GM18873 (cell line): Measurements from ENCODE around the gene P2RX1.
"Not testable (repeated sequence)": the region's sequence is repeated elsewhere in the genome, so short reads cannot be mapped to it uniquely, and the experiment has no call there.

Experiments
- ATAC-seq: cut with Tn5 transposase; IDR thresholded peaks from one replicate; pipeline ENCODE4 v1.9.1; 2021; ENCODE audit warnings: mild to moderate bottlenecking, moderate library complexity, moderate number of reproducible peaks; ENCODE audit not compliant: unreplicated experiment, low FRiP score

Gene P2RX1

GRCh38 chr17:3952186-3952585 lies 35.9 kb upstream of the P2RX1 start:
- ATAC-seq, result no peak

- no peak for ATAC-seq
Measured at GRCh38 chr17:3951420-3951819, 35.2 kb upstream of the P2RX1 start.

GRCh38 chr17:3951003-3951402 lies 34.7 kb upstream of the P2RX1 start:
- ATAC-seq, result no peak

DNA sequence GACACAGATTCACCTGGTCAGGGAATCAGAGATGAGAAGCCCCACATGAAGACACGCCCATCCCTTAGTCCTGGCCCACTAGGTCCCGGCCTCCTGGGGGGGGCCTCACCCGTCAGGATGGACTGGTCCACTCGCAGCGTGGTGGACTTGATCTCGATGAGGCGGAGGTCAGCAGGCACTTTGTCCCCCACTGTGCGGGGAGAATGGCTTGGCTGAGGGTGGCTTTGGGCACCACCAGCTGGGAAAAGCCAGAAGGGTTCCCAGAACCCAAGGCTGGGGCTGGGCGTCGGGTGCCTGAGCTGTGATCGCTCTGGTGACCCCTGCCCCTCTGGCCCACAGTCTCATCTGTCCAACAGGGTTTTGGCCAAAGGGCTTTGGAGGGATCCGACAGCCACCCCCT lies 34.3 kb upstream of the P2RX1 start:
- no peak for ATAC-seq

DNA sequence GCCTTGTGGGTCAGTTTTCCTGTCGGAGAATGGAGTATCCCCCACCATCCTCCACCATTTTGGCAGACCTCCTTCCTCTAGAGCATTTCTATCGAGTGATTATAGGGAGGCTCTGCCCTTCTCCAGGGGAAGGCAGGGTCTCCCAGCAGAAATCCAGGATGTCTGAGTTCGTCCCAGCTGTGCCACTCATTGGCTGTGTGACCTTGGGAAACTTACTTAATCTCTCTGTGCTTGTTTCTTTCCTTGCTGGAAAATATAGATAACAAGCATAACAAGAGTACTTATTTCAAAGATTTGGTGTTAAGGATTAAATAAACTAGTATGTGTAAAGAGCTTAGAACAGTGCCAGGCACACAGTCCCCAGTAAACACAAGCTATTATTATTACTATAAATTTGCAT lies 33.2 kb upstream of the P2RX1 start:
- no peak for ATAC-seq

GRCh38 chr17:3948551-3948950 lies 32.3 kb upstream of the P2RX1 start:
- not testable (repeated sequence) for ATAC-seq

- no peak for ATAC-seq
Measured at GRCh38 chr17:3947318-3947810, 31.1 kb upstream of the P2RX1 start.

DNA sequence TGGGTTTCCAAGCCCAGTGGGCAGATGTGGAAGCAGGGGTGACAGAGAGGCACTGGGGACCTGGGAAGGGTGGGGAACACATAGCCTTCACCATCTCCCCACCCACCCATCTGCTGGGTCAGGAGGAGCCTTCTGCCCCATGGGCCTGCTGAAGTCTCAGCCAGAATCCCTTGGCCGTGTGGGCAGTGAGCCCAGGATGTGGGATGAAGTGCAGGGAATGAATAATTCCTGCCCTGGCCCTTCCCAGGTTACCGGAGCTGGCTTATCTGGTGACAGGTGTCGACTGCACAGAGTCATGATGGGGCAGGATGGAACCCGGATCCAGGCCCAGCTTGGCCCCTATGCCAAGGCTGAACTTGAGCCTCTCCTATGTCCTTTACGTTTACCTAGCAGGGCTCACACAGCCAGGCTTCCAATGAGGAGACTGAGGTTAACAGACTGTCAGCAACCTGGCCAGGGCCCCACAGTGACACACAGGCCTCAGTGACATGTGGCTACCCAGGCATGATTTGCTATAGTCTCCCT lies 30.5 kb upstream of the P2RX1 start:
- ATAC-seq, result no peak

- ATAC-seq, result no peak
Measured at GRCh38 chr17:3944485-3945388, 28.5 kb upstream of the P2RX1 start.

- ATAC-seq, result no peak
Measured at GRCh38 chr17:3943240-3943891, 27.1 kb upstream of the P2RX1 start.

- ATAC-seq, result no peak
Measured at GRCh38 chr17:3940965-3941698, 24.9 kb upstream of the P2RX1 start.

GRCh38 chr17:3937359-3937758 lies 21.1 kb upstream of the P2RX1 start:
- ATAC-seq, result no peak

GRCh38 chr17:3935825-3936355 lies 19.6 kb upstream of the P2RX1 start:
- no peak for ATAC-seq

- ATAC-seq, result no peak
Measured at GRCh38 chr17:3935140-3935542, 18.9 kb upstream of the P2RX1 start.

DNA sequence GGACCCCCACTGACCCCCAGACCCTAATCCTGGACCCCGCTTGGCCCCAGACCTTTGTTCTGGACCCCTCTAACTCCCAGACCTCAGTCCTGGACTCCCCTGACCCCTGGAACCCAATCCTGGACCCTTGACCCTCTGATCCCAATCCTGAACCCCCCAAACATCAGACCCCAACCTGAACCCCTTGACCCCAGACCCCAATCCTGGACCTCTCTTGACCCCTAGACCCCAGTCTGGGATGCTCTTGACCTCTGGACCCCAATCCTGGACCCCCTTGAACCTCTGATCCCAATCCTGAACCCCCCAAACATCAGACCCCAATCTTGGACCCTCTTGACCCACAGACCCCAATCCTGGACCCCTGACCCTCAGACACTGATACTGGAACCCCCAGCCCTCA lies 13.5 kb upstream of the P2RX1 start:
- no peak for ATAC-seq

DNA sequence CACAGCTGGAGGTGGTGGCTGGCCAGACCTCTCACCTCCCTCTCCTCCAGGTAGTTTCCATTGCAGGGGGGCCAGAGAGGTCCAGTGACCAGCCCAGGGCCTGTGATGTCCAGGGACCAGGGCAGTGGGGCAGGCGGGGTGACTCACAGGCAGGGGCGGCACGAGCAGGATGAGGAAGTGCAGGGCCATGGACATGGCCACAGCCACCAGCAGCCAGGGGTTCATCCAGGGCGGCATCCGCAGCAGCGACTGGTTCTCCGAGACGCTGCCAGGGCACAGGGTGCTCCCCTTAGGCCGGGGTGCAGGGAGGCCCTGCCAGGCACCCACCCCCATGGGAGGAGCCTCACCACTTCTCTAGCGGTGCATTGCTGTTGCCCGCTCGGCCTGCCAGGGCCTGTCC lies 12.9 kb upstream of the P2RX1 start:
- no peak for ATAC-seq

DNA sequence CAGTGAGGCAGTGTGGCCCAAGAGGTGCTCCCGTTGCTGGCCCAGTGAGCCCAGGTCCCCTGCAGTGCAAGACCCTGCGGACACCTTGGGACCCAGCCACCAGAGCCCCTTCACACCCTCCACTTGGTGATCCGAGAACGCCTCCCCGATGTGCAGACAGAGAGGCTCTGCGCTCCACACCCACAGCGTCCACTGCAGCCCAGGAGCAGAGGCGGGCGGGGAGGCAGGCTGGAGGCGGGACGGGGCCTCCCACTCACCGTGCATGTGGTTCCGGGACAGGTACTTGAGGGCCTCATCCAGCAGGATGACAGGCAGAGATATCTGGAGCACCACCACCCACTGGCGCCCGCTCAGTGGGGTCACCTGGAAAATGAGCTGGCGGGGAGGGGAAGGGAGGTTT lies 12.1 kb upstream of the P2RX1 start:
- no peak for ATAC-seq

DNA sequence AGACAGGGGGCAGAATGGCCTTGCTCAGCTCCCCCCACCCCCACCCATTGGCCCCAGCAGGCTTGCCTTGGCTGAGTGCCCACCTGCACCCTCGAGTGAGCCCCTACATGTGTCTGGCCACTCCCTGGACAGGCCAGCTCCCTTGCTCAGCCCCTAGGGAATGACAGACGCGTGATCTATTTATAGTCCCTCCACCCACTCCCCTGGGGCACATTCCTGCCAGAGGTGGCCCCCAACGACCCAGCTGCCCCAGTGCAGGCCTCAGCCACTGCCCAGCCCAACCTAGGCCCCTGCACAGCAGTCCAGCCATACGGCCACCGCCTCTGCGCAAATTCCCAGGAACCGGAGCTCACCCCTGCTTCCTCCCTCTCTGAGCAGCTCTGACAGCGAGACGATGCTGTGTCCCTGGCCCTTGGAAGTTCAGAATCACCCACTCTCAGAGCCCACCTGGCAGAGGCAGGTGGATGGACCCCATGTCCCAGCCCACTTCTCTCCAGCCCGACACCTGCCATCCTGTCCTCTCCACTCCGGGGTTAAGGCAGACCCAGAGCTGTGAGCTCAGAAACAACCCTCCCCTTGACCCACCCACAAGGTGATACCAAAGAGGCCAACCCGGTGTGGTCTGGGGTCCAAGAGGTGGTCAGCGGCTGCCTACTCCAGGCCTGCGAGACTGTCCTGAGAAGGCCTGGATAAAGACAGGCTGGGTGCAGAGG lies 11.5 kb upstream of the P2RX1 start:
- ATAC-seq, result no peak

DNA sequence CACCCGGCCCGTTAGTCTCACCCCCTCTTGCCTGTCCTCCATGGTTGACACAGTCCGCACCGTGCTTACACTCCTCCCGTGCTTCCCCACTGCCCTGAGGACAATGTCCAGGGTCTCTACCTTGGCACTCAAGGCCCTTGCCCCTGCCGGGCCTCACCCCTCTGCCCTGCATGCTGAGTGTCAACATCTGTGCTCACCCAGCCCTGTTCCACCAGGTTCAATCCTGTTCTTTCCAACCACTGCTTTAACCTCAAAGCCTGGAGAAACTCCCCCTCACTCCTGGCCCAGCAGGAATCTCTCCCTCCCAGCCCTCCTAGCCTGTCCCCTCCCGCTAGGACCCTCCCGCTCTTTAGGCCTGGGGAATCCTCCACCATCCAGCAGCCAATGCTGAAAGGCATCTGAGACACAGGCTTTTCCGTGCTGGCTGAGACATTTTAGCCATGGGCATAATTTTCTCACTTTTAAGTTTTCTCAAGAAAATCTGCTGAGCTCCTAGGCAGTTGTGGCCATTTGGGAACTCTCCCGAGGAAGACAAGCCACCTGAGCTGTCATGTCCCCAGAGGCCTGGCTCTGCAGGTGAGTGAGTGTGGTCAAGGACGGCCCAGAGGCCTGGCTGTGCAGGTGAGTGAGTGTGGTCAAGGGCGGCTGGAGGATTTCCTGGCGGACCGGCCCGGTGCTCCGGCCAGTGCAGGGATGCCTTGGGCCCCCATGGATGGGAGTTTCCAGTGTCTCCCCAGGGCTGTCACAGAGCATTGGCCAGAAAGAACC lies 10.8 kb upstream of the P2RX1 start:
- no peak for ATAC-seq
